Measurements from ENCODE around the gene GNB1.

DNA sequence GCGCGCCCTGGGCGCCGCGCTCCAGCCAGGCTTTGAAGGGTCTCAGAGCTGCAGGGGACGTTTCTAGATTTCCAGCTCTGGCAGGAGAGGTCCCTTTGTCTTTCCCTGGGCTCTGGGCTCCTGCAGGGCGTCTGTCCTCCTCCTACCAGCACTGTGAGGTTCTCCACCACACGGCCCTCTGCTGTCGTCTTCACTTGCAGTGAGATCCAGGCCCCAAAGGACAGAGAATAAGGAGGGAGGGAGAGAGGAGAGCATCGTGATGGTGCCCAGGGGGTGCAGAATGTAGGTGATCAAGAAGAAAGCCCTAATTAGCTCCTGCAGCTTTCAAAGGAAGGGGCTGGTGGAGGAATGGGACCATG, 4.2 kb upstream of the GNB1 start:
- TF ChIP-seq, protein P1, sequence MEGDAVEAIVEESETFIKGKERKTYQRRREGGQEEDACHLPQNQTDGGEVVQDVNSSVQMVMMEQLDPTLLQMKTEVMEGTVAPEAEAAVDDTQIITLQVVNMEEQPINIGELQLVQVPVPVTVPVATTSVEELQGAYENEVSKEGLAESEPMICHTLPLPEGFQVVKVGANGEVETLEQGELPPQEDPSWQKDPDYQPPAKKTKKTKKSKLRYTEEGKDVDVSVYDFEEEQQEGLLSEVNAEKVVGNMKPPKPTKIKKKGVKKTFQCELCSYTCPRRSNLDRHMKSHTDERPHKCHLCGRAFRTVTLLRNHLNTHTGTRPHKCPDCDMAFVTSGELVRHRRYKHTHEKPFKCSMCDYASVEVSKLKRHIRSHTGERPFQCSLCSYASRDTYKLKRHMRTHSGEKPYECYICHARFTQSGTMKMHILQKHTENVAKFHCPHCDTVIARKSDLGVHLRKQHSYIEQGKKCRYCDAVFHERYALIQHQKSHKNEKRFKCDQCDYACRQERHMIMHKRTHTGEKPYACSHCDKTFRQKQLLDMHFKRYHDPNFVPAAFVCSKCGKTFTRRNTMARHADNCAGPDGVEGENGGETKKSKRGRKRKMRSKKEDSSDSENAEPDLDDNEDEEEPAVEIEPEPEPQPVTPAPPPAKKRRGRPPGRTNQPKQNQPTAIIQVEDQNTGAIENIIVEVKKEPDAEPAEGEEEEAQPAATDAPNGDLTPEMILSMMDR (conservative IDR thresholded peaks at IDR 0.05; ENCODE audit: low read depth, low read length) = no peak
- TF ChIP-seq EZH2 (IDR thresholded peaks at IDR 0.05; ENCODE audit: borderline replicate concordance, low read depth, low read length, poor library complexity, severe bottlenecking) = no peak
